GM19452 (cell line): ENCODE measurements around the gene BCL2.

Experiments
- ATAC-seq: cut with Tn5 transposase; IDR thresholded peaks from one replicate; pipeline ENCODE4 v1.9.1; 2021; ENCODE audit not compliant: unreplicated experiment

Gene BCL2

GRCh38 chr18:63146828-63147409 is 172.7 kb downstream of the BCL2 start:
- no peak for ATAC-seq

DNA sequence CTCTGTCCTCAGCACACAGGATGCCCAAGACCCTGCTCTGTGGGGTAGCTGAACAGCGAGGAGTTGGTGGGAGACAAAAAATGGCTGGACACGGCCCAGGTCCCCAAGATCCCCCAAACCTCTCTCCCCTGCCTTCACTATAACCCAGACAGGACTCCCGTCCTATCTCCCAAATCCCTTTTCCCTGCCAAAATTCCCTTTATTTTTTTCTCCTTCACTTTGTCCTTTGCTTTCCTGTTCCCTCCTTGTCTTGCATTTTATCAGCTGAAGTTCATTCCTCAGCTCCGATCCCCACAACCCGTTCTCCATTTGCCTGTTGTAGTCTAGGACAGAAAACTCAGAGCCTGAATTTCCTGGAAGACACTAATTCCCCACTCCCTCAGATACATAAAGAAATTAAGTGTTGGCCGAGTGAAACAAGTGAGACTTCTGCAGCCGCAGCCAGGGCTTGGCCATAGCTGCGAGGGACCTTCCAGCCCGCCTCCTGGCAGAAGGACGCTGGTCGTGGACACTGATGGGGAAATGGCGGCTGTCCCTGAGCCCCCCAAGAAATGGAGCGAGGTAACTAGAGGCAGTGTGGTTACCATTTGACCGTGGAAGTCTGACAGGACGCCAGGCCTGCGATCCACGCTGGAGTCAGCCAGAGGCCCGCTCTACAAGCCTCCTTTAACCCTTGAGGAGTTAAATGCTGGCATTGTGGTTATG is 173.6 kb downstream of the BCL2 start:
- no peak for ATAC-seq

GRCh38 chr18:63145166-63145850 is 174.3 kb downstream of the BCL2 start:
- no peak for ATAC-seq

GRCh38 chr18:63144748-63145147 is 174.8 kb downstream of the BCL2 start:
- ATAC-seq, result no peak

- ATAC-seq, result no peak
These were observed 176.2 kb downstream of the BCL2 start for GRCh38 chr18:63143330-63143771.

GRCh38 chr18:63142594-63143225 is 176.9 kb downstream of the BCL2 start:
- ATAC-seq, result no peak

DNA sequence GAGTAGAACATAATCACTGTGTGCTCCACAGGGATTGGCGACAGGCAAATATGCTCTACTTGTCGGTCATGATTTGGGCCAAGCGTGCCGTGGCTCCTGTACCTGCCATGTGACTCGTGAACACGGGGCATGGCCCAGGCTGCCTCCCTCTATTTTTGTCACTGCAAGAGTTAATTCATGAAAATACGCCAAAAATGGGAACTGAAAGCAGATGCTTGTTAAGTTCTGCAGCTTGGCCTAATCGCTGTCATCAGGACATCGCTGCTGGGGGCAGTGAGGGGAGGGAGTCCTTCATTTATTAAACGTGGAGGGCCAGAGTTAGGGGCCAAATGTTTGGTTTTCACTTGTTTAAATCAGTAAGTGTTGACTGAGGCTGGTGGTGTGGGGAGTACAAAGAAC is 177.8 kb downstream of the BCL2 start:
- ATAC-seq, result peak; percentile 48

GRCh38 chr18:63140997-63141777 is 178.4 kb downstream of the BCL2 start:
- ATAC-seq, result no peak

- ATAC-seq, result no peak
These were observed 179.5 kb downstream of the BCL2 start for GRCh38 chr18:63140038-63140450.

GRCh38 chr18:63138436-63139340 is 180.9 kb downstream of the BCL2 start:
- peak; percentile 46 for ATAC-seq

- peak; percentile 28 for ATAC-seq
These were observed 181.6 kb downstream of the BCL2 start for GRCh38 chr18:63137999-63138435.

DNA sequence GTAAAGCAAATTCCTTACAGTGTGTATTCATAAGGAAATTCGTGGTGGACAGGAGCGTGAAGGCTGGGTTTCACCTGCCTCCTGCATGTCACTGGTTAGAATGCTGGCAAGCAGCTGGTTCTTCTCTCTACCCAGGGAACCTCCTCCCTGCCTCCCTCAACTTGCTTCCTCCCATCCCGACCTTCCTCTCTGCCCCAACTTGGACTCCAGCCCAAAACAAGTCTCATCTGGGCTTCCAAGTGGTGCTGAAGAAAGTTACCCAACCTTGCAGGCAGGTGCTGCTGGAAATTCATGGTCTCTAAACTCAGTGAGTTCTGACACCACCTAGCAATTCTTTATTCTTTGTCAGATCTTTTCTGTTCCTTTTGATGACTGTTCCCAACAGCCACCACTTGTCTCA is 184.5 kb downstream of the BCL2 start:
- no peak for ATAC-seq

DNA sequence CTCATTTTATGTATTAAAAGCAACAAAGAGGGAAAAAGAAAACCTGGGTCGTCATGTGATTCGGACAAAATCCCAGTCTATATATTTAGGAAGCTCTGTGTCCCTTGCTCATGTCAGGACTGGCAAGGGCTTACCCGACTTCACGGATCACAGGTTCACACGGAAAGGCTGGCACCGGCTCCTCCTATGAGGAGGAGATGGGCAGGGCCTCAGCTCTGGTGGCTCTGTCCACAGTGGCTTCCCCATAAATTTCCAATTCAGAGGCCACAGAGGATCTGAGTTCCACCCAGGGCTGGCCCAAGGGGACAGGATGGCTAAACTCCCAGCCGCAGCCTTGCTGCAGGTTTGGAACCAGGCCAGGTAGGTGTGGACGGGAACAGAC is 186.8 kb downstream of the BCL2 start:
- ATAC-seq, result no peak

GRCh38 chr18:63131959-63132818 is 187.4 kb downstream of the BCL2 start:
- no peak for ATAC-seq

DNA sequence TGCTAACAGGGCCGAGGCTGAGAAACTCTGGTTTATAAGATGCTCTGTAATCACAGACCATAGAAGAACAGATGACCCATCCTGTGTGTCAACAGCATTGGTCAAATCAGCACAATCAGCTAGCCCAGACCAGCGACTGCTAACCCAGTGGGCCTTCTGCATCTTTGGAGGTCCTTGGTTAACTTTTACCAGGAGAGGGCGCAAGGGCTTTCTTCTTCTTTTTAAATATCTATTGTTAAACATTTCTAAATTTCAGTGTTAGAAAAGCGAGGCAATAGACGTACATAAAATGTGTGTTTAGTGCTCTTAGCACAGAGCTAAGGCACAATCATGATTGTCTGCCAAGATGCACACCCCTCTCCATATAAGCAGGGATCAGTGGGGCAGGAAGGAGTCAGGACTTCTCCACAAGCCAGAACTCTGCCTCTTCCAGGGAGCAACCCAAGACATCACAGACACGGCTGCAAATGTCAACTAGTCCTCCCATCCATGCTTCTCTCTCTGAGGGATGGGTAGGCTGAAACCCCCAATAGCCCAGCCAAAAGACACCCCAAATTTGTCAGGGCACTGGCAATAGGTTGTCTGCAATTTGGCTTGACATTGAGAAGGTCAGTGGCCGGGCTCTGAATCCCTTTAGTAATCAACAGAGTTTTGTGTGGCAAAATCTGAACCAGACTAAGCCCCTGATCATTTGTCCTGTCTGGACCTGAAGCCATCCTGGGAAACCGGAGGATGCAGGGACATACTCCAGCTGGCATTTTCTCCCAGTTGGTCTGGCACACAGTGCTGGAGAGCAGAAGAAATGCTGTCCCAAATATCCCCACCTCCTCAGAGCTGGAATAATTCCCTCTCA is 188.2 kb downstream of the BCL2 start:
- ATAC-seq, result no peak

GRCh38 chr18:63130176-63130575 is 189.4 kb downstream of the BCL2 start:
- no peak for ATAC-seq

GRCh38 chr18:63128237-63128974 is 191.2 kb downstream of the BCL2 start:
- no peak for ATAC-seq
